HUES6 (cell line): Measurements from ENCODE around the gene TBC1D22A.

ENCODE experiments used
- H3K27ac ChIP-seq: 2 replicates; pipeline ENCODE4 v1.7.0; 2013; ENCODE audit warnings: low read depth, mild to moderate bottlenecking, low read length, inconsistent platforms
- H3K27me3 ChIP-seq: 2 replicates; pipeline ENCODE4 v1.6.1; 2013; ENCODE audit warnings: low read length; ENCODE audit not compliant: control insufficient read depth, insufficient read depth
- H3K36me3 ChIP-seq: 2 replicates; pipeline ENCODE4 v1.6.1; 2013; ENCODE audit warnings: low read length; ENCODE audit not compliant: control insufficient read depth, insufficient read depth
- H3K4me1 ChIP-seq: 2 replicates; pipeline ENCODE4 v1.6.1; 2013; ENCODE audit warnings: low read length; ENCODE audit not compliant: control insufficient read depth, insufficient read depth
- H3K4me3 ChIP-seq: 2 replicates; pipeline ENCODE4 v1.5.1; 2013; ENCODE audit warnings: low read depth, low read length
- H3K9ac ChIP-seq: one replicate; pipeline ENCODE4 v1.6.1; 2013; ENCODE audit warnings: mild to moderate bottlenecking, low read length
- H3K9me3 ChIP-seq: 2 replicates; pipeline ENCODE4 v1.6.1; 2013; ENCODE audit warnings: low read depth, low read length; ENCODE audit not compliant: control insufficient read depth, insufficient read depth

Gene TBC1D22A

DNA sequence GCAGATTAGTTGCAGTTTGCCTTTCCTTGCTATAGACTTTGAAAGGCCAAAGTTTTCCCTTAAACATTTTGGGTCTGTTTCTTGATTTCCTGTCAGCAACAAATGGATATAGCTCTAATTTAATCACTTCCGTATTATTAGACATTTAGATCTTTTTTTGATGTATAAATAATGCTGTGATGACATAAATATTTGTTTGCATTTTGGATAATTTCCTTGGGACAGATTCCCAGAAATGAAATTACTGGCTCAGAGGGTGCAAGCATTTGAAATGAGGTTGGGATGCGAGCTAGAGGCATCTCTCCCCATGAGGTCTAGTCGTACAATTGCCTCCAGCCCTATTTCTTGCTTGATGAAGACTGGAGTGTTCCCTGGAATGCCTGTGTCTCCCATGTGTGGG is 94.2 kb downstream of the TBC1D22A start:
- H3K9me3 ChIP-seq = no peaks in the 10 kb centered on the region; the same call in 1 of the 2 replicates
- H3K4me3 ChIP-seq = no peak overlapping the region
- peaks cover 7% of the 10 kb centered on the region for H3K4me1 ChIP-seq
- no peaks in the 10 kb centered on the region for H3K27me3 ChIP-seq
- H3K36me3 ChIP-seq = no peaks in the 10 kb centered on the region
- no peak overlapping the region for H3K27ac ChIP-seq
- H3K9ac ChIP-seq = no peak overlapping the region

DNA sequence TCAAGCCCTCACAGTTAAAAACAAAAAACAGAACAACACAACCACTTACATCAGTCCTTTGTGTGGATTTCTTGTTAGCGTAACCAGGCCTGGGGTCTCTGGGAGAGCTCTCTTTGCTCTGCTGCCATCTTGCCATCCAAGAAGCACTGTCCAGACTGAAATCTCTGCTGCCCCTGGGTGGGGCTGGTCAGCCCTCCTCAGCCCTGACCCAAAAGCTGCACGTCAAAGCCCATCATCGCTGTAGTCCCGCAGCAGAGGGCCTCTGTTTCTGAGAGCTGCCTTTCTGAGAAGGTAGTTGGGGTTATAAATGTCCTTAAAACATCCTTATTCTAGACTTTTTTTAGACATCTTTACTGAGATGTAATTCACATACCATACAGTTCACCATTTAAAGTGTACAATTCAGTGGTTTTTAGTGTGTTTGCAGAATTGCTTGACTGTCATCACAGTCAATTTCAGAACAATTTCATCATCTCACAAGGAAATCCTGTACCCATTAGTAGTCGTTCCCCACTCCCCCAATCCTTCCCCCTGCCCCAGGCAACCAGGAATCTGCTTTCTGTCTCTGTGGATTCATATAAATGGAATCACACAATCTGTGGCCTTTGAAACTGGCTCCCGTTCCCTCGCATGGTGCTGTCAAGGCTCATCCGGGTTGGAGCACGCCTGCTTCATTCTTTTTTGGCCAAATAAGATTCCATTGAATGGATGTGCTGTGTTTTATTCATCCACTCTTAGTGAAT is 94.9 kb downstream of the TBC1D22A start:
- Histone ChIP-seq H3K36me3 (no peaks in the 10 kb centered on the region), H3K4me3 (no peak overlapping the region)

GRCh38 chr22:46857885-46858143 is 95.4 kb downstream of the TBC1D22A start:
- Histone ChIP-seq H3K4me3 (no peak overlapping the region), H3K9me3 (no peaks in the 10 kb centered on the region; the same call in 1 of the 2 replicates), H3K4me1 (peaks cover 7% of the 10 kb centered on the region), H3K9ac (no peak overlapping the region), H3K27ac (no peak overlapping the region), H3K36me3 (no peaks in the 10 kb centered on the region), H3K27me3 (no peaks in the 10 kb centered on the region)

More for the DNA sequence above, 94.9 kb downstream of the TBC1D22A start:
- Histone ChIP-seq H3K9me3 (no peaks in the 10 kb centered on the region; the same call in 1 of the 2 replicates), H3K27me3 (no peaks in the 10 kb centered on the region), H3K27ac (no peak overlapping the region), H3K4me1 (peaks cover 7% of the 10 kb centered on the region), H3K9ac (no peak overlapping the region)

- Histone ChIP-seq H3K9me3 (no peaks in the 10 kb centered on the region; the same call in 1 of the 2 replicates), H3K9ac (no peak overlapping the region), H3K27ac (no peak overlapping the region), H3K36me3 (no peaks in the 10 kb centered on the region), H3K4me1 (peaks cover 7% of the 10 kb centered on the region), H3K27me3 (no peaks in the 10 kb centered on the region), H3K4me3 (no peak overlapping the region)
Observed at GRCh38 chr22:46858181-46858771, 95.8 kb downstream of the TBC1D22A start.

GRCh38 chr22:46860562-46860961 is 98.1 kb downstream of the TBC1D22A start:
- Histone ChIP-seq H3K27ac (no peak overlapping the region), H3K9ac (no peak overlapping the region), H3K27me3 (no peaks in the 10 kb centered on the region), H3K4me1 (peaks cover 4% of the 10 kb centered on the region; the same call in 1 of the 2 replicates), H3K4me3 (no peak overlapping the region), H3K9me3 (no peaks in the 10 kb centered on the region; the same call in 1 of the 2 replicates), H3K36me3 (no peaks in the 10 kb centered on the region)

GRCh38 chr22:46861468-46862367 is 99.3 kb downstream of the TBC1D22A start:
- Histone ChIP-seq H3K9me3 (no peaks in the 10 kb centered on the region; the same call in 1 of the 2 replicates), H3K9ac (no peak overlapping the region), H3K27ac (no peak overlapping the region), H3K27me3 (no peaks in the 10 kb centered on the region), H3K36me3 (no peaks in the 10 kb centered on the region), H3K4me3 (no peak overlapping the region), H3K4me1 (peaks cover 8% of the 10 kb centered on the region)

- peaks cover 9% of the 10 kb centered on the region for H3K4me1 ChIP-seq
- H3K4me3 ChIP-seq = no peak overlapping the region
- H3K27ac ChIP-seq = no peak overlapping the region
- H3K9ac ChIP-seq = no peak overlapping the region
- no peaks in the 10 kb centered on the region for H3K27me3 ChIP-seq
- H3K36me3 ChIP-seq = no peaks in the 10 kb centered on the region
- H3K9me3 ChIP-seq = no peaks in the 10 kb centered on the region; the same call in 1 of the 2 replicates
Observed at GRCh38 chr22:46862418-46863324, 100.2 kb downstream of the TBC1D22A start.

DNA sequence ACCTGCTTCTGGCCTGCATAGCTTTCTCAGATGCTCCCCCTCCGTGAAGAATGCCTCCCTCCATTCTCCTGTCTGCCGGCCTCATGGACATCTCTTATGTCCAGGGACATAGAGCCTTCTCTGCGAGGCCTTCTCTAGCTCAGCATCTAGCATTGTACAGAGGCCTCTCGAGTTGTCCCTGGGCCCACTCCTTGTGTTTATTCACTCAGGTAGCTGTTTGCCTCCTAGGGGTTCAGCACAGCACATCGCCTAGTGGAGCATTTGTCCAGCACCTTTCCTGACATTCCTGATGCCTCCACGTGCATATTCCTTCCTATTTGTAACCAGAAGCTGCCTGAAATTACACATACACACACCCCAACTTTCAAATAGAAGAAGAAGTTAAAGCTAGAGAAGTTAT is 101.3 kb downstream of the TBC1D22A start:
- Histone ChIP-seq H3K36me3 (no peaks in the 10 kb centered on the region), H3K9ac (no peak overlapping the region), H3K4me3 (no peak overlapping the region), H3K27ac (no peak overlapping the region), H3K9me3 (no peaks in the 10 kb centered on the region; the same call in 1 of the 2 replicates), H3K4me1 (peaks cover 9% of the 10 kb centered on the region), H3K27me3 (no peaks in the 10 kb centered on the region)

DNA sequence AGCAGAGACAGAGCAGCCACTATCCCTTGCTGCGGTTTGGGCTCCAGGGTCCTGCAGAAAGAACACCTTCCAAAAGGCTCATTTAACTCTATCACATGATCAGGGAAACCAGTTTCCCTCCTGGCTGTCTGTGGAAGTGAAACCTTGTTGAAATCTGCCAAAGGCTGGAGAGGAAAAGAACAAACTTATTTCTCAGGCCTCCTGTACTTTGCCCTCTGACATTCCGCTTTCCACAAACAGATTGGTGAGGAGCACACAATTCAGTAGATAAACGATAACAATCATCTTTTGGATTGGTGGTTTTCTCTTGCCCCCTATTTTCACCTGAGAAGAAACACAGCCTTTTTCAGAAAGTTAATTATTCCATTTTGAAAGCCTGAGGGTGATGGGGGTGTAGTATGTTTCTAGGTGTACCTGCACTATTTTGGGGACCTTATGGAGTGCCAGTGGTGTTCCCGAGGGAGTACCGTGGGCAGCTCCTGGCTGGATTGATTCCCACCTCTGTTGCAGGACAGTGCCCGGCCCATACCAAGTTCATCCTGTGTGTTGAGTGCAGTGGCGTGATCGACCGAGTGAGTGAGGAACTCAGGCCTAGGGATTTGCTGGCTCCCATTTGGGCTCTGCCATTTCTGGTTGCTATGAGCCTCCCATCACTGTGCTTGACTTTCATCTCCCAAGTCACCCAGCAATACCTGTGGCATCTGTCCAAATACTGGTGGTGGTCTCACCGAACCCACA is 102.0 kb downstream of the TBC1D22A start:
- H3K4me3 ChIP-seq = no peak overlapping the region
- H3K36me3 ChIP-seq = no peaks in the 10 kb centered on the region
- H3K27me3 ChIP-seq = no peaks in the 10 kb centered on the region
- H3K9me3 ChIP-seq = no peaks in the 10 kb centered on the region; the same call in 1 of the 2 replicates
- H3K27ac ChIP-seq = no peak overlapping the region
- H3K9ac ChIP-seq = no peak overlapping the region
- peaks cover 9% of the 10 kb centered on the region for H3K4me1 ChIP-seq

DNA sequence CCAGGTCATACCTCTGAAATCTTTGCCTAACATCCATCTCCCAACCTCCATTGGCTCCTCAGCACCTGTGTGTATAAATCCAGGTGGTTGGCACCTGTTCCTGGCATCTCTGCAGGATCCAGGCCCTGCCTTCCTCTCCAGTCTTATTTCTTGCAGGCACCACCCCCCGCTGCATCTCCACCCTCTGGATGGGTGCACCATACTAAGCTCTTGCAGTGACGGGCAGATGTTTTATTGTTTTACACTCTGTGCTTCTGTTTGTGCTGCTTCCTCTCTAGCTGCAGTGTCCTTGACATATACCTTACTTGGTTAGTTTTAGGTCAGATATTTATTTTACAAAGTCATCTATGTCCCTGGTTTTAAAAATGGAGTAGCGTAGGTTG is 102.6 kb downstream of the TBC1D22A start:
- no peaks in the 10 kb centered on the region for H3K36me3 ChIP-seq
- no peak overlapping the region for H3K27ac ChIP-seq
- H3K9ac ChIP-seq = no peak overlapping the region
- H3K4me3 ChIP-seq = no peak overlapping the region
- no peaks in the 10 kb centered on the region; the same call in 1 of the 2 replicates for H3K9me3 ChIP-seq
- H3K27me3 ChIP-seq = no peaks in the 10 kb centered on the region
- H3K4me1 ChIP-seq = peaks cover 9% of the 10 kb centered on the region
